ENCODE data around the gene POU2F1.

The POU2F1 gene

GRCh38 chr1:167292216-167292615, 71.5 kb downstream of the POU2F1 start:
- H3K9ac ChIP-seq (ENCODE audit: insufficient read length) = no peak overlapping the region
- no peaks in the 10 kb centered on the region for H3K9me3 ChIP-seq (ENCODE audit: low read depth, low read length)
- no peak overlapping the region for H3K4me3 ChIP-seq
- no peak overlapping the region for H3K27ac ChIP-seq
- no peak for TF ChIP-seq FOXP2 (optimal IDR thresholded peaks at IDR 0.05; ENCODE audit: control extremely low read depth, extremely low read length, insufficient read depth)
- TF ChIP-seq EZH2 (IDR thresholded peaks at IDR 0.05) = no peak
- TF ChIP-seq POLR2AphosphoS5 (IDR thresholded peaks at IDR 0.05; ENCODE audit: borderline replicate concordance, low read depth, low read length) = no peak
- DNase-seq (ENCODE audit: low read depth, low spot score) = no peak
- H3K36me3 ChIP-seq (ENCODE audit: insufficient read depth, low read length) = no peaks in the 10 kb centered on the region; the same call in 1 of the 2 replicates

DNA sequence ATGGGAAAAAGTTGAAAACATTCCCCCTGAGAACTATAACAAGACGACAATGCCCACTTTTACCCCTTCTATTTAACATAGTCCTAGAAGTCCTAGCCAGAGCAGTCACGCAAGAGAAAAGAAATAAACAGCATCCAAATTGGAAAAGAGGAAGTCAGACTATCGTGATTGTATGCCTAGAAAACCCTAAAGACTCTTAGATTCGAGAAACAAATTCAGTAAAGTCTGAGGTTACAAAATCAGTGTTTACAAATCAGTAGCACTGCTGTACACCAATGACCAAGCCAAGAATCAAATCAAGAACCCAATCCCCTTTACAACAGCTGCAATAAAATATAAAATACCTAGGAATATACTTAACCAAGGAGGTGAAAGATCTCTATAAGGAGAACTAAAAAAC, 72.4 kb downstream of the POU2F1 start:
- no peak for DNase-seq (ENCODE audit: low read depth, low spot score)

DNA sequence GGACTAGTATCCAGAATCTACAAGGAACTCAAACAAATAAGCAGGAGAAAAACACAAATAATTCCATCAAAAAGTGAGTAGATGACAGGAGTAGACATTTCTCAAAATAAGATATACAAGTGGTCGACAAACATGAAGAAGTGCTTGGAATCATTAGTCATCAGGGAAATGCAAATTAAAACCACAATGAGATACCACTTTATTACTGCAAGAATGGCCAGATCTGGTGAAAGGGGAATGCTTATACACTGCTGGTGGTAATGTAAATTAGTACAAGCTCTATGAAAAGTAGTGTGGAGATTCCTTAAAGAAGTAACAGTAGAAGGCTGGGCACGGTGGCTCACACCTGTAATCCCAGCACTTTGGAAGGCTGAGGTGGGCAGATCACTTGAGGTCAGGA, 73.8 kb downstream of the POU2F1 start:
- Histone ChIP-seq H3K27ac (no peak overlapping the region), H3K9ac (ENCODE audit: insufficient read length) (no peak overlapping the region), H3K36me3 (ENCODE audit: insufficient read depth, low read length) (no peaks in the 10 kb centered on the region; the same call in 1 of the 2 replicates), H3K9me3 (ENCODE audit: low read depth, low read length) (no peaks in the 10 kb centered on the region), H3K4me3 (no peak overlapping the region)
- DNase-seq (ENCODE audit: low read depth, low spot score) = no peak
- TF ChIP-seq EZH2 (IDR thresholded peaks at IDR 0.05) (no peak), POLR2AphosphoS5 (IDR thresholded peaks at IDR 0.05; ENCODE audit: borderline replicate concordance, low read depth, low read length) (no peak), FOXP2 (optimal IDR thresholded peaks at IDR 0.05; ENCODE audit: control extremely low read depth, extremely low read length, insufficient read depth) (no peak)

More for the DNA sequence above, 72.4 kb downstream of the POU2F1 start:
- H3K36me3 ChIP-seq (ENCODE audit: insufficient read depth, low read length) = no peaks in the 10 kb centered on the region; the same call in 1 of the 2 replicates
- H3K27ac ChIP-seq = no peak overlapping the region
- TF ChIP-seq EZH2 (IDR thresholded peaks at IDR 0.05) = no peak
- TF ChIP-seq FOXP2 (optimal IDR thresholded peaks at IDR 0.05; ENCODE audit: control extremely low read depth, extremely low read length, insufficient read depth) = no peak
- no peak for TF ChIP-seq POLR2AphosphoS5 (IDR thresholded peaks at IDR 0.05; ENCODE audit: borderline replicate concordance, low read depth, low read length)
- no peak overlapping the region for H3K9ac ChIP-seq (ENCODE audit: insufficient read length)
- no peaks in the 10 kb centered on the region for H3K9me3 ChIP-seq (ENCODE audit: low read depth, low read length)
- H3K4me3 ChIP-seq = no peak overlapping the region

- Histone ChIP-seq H3K36me3 (ENCODE audit: insufficient read depth, low read length) (no peaks in the 10 kb centered on the region; the same call in 1 of the 2 replicates), H3K9me3 (ENCODE audit: low read depth, low read length) (no peaks in the 10 kb centered on the region), H3K9ac (ENCODE audit: insufficient read length) (no peak overlapping the region), H3K27ac (no peak overlapping the region), H3K4me3 (no peak overlapping the region)
- DNase-seq (ENCODE audit: low read depth, low spot score) = no peak
- TF ChIP-seq FOXP2 (optimal IDR thresholded peaks at IDR 0.05; ENCODE audit: control extremely low read depth, extremely low read length, insufficient read depth) (no peak), POLR2AphosphoS5 (IDR thresholded peaks at IDR 0.05; ENCODE audit: borderline replicate concordance, low read depth, low read length) (no peak), EZH2 (IDR thresholded peaks at IDR 0.05) (no peak)
These were observed 76.8 kb downstream of the POU2F1 start for GRCh38 chr1:167297222-167298214.

- Histone ChIP-seq H3K27ac (no peak overlapping the region), H3K9ac (ENCODE audit: insufficient read length) (no peak overlapping the region), H3K4me3 (no peak overlapping the region), H3K9me3 (ENCODE audit: low read depth, low read length) (no peaks in the 10 kb centered on the region), H3K36me3 (ENCODE audit: insufficient read depth, low read length) (no peaks in the 10 kb centered on the region)
- TF ChIP-seq POLR2AphosphoS5 (IDR thresholded peaks at IDR 0.05; ENCODE audit: borderline replicate concordance, low read depth, low read length) (no peak), FOXP2 (optimal IDR thresholded peaks at IDR 0.05; ENCODE audit: control extremely low read depth, extremely low read length, insufficient read depth) (no peak), EZH2 (IDR thresholded peaks at IDR 0.05) (no peak)
- no peak for DNase-seq (ENCODE audit: low read depth, low spot score)
These were observed 77.6 kb downstream of the POU2F1 start for GRCh38 chr1:167298325-167298724.

GRCh38 chr1:167301355-167301754, 80.7 kb downstream of the POU2F1 start:
- DNase-seq (ENCODE audit: low read depth, low spot score) = no peak
- no peaks in the 10 kb centered on the region for H3K36me3 ChIP-seq (ENCODE audit: insufficient read depth, low read length)
- no peak overlapping the region for H3K9ac ChIP-seq (ENCODE audit: insufficient read length)
- no peak overlapping the region for H3K27ac ChIP-seq
- TF ChIP-seq FOXP2 (optimal IDR thresholded peaks at IDR 0.05; ENCODE audit: control extremely low read depth, extremely low read length, insufficient read depth) (no peak), POLR2AphosphoS5 (IDR thresholded peaks at IDR 0.05; ENCODE audit: borderline replicate concordance, low read depth, low read length) (no peak)
- no peaks in the 10 kb centered on the region for H3K9me3 ChIP-seq (ENCODE audit: low read depth, low read length)
- no peak overlapping the region for H3K4me3 ChIP-seq

GRCh38 chr1:167304165-167304564, 83.5 kb downstream of the POU2F1 start:
- no peak overlapping the region for H3K27ac ChIP-seq
- DNase-seq (ENCODE audit: low read depth, low spot score) = no peak
- no peak for TF ChIP-seq EZH2 (IDR thresholded peaks at IDR 0.05)
- no peak for TF ChIP-seq FOXP2 (optimal IDR thresholded peaks at IDR 0.05; ENCODE audit: control extremely low read depth, extremely low read length, insufficient read depth)
- no peak for TF ChIP-seq POLR2AphosphoS5 (IDR thresholded peaks at IDR 0.05; ENCODE audit: borderline replicate concordance, low read depth, low read length)
- no peaks in the 10 kb centered on the region for H3K9me3 ChIP-seq (ENCODE audit: low read depth, low read length)
- H3K4me3 ChIP-seq = no peak overlapping the region
- no peak overlapping the region for H3K9ac ChIP-seq (ENCODE audit: insufficient read length)
- H3K36me3 ChIP-seq (ENCODE audit: insufficient read depth, low read length) = no peaks in the 10 kb centered on the region

DNA sequence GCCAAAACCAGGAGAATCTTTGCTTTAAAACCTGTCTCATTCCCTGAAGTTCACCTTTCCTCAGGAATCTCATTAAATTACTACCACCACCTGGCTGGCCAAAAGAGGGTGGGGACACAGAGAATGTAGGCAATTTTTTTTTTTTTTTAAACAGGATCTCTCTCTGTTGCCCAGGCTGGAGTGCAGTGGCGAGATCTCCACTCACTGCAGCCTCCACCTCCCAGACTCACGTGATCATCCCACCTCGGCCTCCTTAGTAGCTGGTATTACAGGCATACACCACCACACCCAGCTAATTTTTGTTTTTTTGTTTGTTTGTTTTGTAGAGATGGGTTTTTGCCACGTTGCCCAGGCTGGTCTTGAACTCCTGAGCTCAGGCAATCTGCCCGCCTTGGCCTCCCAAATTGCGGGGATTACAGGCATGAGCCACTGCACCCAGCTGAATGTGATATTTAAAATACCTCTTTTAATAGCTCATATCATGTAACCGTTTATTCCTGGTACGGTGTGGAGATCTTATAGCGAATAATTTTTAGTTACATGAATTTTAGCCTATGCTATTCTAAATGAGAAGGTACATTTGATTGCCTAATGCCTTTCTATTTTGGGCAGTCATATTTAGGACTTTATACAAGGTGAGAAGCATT, 84.5 kb downstream of the POU2F1 start:
- no peak for DNase-seq (ENCODE audit: low read depth, low spot score)
- no peak for TF ChIP-seq FOXP2 (optimal IDR thresholded peaks at IDR 0.05; ENCODE audit: control extremely low read depth, extremely low read length, insufficient read depth)
- TF ChIP-seq EZH2 (IDR thresholded peaks at IDR 0.05) = no peak
- no peak for TF ChIP-seq POLR2AphosphoS5 (IDR thresholded peaks at IDR 0.05; ENCODE audit: borderline replicate concordance, low read depth, low read length)
- Histone ChIP-seq H3K36me3 (ENCODE audit: insufficient read depth, low read length) (no peaks in the 10 kb centered on the region), H3K27ac (no peak overlapping the region), H3K9me3 (ENCODE audit: low read depth, low read length) (no peaks in the 10 kb centered on the region), H3K4me3 (no peak overlapping the region), H3K9ac (ENCODE audit: insufficient read length) (no peak overlapping the region)

All from SK-N-MC (cell line).